ENCODE measurements around the gene LYSMD3. TPM values are rescaled to one million over a fixed set of nuclear protein-coding genes. Genes with fewer than 3 reads are reported as not detected.

The LYSMD3 gene
- total RNA-seq, 1 experiment from 2014 or later = 15.3 TPM

DNA sequence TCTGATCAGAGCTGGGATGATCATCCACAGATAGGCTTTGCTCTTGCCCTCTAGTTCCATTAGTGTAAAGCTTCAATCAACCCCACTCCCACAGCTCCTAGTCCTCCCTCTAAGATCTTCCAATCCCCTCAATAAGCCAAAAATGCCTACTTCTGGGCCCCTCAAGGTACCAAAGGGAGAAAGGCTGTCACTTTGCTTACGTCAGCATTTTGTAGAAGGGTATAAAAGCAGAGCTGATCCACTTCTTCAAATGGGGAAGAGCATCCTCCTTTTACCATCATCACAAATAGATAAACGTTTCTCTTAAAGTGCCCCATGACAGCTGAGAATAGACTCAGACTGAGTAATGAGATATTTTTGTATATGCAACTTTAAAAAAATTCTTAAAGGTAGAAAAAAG, 16.1 kb upstream of the LYSMD3 start:
- Mint-ChIP-seq H3K9me3 (ENCODE audit: unreplicated experiment) (no peaks in the 10 kb centered on the region), H3K27me3 (ENCODE audit: insufficient read depth, unreplicated experiment) (no peaks in the 10 kb centered on the region), H3K4me3 (ENCODE audit: unreplicated experiment) (no peak overlapping the region), H3K36me3 (ENCODE audit: insufficient read depth, unreplicated experiment) (peaks cover 5% of the 10 kb centered on the region), H3K27ac (ENCODE audit: unreplicated experiment) (no peak overlapping the region), H3K4me1 (ENCODE audit: low read depth, unreplicated experiment) (no peaks in the 10 kb centered on the region)
- no peaks in the 10 kb centered on the region for H3K27me3 ChIP-seq (replicated peaks; ENCODE audit: control insufficient read depth, insufficient read depth, low read length)
- DNase-seq = no peak
- H3K9me3 ChIP-seq = no peaks in the 10 kb centered on the region
- H3K4me1 ChIP-seq = peaks cover 26% of the 10 kb centered on the region
- H3K36me3 ChIP-seq (ENCODE audit: control insufficient read depth, insufficient read depth, low read length) = no peaks in the 10 kb centered on the region
- CTCF ChIA-PET = interaction anchor here (0.6 kb wide), 1 partner anchor 106 kb away, joined by 4 read pairs; no protein-coding TSS in a partner anchor
- H3K4me3 ChIP-seq (ENCODE audit: low read depth, low read length) = no peak overlapping the region
- TF ChIP-seq, protein P1, sequence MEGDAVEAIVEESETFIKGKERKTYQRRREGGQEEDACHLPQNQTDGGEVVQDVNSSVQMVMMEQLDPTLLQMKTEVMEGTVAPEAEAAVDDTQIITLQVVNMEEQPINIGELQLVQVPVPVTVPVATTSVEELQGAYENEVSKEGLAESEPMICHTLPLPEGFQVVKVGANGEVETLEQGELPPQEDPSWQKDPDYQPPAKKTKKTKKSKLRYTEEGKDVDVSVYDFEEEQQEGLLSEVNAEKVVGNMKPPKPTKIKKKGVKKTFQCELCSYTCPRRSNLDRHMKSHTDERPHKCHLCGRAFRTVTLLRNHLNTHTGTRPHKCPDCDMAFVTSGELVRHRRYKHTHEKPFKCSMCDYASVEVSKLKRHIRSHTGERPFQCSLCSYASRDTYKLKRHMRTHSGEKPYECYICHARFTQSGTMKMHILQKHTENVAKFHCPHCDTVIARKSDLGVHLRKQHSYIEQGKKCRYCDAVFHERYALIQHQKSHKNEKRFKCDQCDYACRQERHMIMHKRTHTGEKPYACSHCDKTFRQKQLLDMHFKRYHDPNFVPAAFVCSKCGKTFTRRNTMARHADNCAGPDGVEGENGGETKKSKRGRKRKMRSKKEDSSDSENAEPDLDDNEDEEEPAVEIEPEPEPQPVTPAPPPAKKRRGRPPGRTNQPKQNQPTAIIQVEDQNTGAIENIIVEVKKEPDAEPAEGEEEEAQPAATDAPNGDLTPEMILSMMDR (IDR thresholded peaks at IDR 0.05; ENCODE audit: insufficient read depth in 1 of 2, low read depth in 1 of 2, low read length in 1 of 2, severe bottlenecking in 1 of 2, unreplicated experiment in 1 of 2) = no peak
- POLR2A ChIA-PET = no interaction called here
- intact Hi-C loops (cut with micrococcal nuclease; ENCODE audit: unreplicated experiment) = no loop called here
- BruUV-seq (replicated peaks) = no TSS peak

DNA sequence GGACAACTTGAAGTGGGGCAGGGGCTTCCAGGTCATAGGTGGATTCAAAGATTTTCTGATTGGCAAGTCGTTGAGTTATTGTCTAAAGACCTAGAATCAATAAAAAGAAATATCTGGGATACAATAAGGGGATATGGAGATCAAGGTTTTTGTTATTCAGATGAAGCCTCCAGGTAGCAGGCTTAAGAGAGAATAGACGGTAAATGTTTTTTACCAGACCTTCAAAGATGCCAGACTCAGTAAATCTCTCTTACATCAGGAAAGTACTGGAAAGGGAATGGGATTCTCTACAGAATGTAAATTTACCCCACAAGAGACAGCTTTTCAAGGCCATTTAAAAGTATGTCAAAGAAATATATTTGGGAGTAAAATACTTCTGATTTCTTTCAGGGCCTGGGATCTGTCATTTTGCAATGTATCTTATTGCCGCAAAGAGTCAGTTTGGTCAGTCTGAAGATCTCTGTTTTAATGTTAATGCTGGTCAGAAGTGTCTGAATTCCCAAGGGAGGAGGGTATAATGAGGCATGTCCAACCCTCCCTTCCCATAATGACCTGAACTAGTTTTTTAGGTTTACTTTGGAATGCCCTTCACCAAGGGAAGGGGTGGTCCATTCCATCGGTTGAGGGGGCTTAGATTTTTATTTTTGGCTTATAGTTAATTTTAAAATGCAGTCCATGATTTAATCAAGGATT, 13.6 kb upstream of the LYSMD3 start:
- H3K36me3 ChIP-seq (ENCODE audit: control insufficient read depth, insufficient read depth, low read length) = no peaks in the 10 kb centered on the region
- no peaks in the 10 kb centered on the region for H3K27me3 ChIP-seq (replicated peaks; ENCODE audit: control insufficient read depth, insufficient read depth, low read length)
- intact Hi-C loops (cut with micrococcal nuclease; ENCODE audit: unreplicated experiment) = no loop called here
- POLR2A ChIA-PET = no interaction called here
- H3K36me3 Mint-ChIP-seq (ENCODE audit: insufficient read depth, unreplicated experiment) = peaks cover 5% of the 10 kb centered on the region
- H3K27ac Mint-ChIP-seq (ENCODE audit: unreplicated experiment) = no peak overlapping the region
- no peaks in the 10 kb centered on the region for H3K27me3 Mint-ChIP-seq (ENCODE audit: insufficient read depth, unreplicated experiment)
- TF ChIP-seq, protein P1 (IDR thresholded peaks at IDR 0.05; ENCODE audit: insufficient read depth in 1 of 2, low read depth in 1 of 2, low read length in 1 of 2, severe bottlenecking in 1 of 2, unreplicated experiment in 1 of 2) = no peak
- no peaks in the 10 kb centered on the region for H3K9me3 Mint-ChIP-seq (ENCODE audit: unreplicated experiment)
- H3K4me1 Mint-ChIP-seq (ENCODE audit: low read depth, unreplicated experiment) = no peaks in the 10 kb centered on the region
- CTCF ChIA-PET = no interaction called here
- no peak overlapping the region for H3K4me3 ChIP-seq (ENCODE audit: low read depth, low read length)
- peaks cover 18% of the 10 kb centered on the region for H3K4me1 ChIP-seq
- no peaks in the 10 kb centered on the region for H3K9me3 ChIP-seq
- DNase-seq = no peak
- BruUV-seq (replicated peaks) = no TSS peak
- no peak overlapping the region for H3K4me3 Mint-ChIP-seq (ENCODE audit: unreplicated experiment)

DNA sequence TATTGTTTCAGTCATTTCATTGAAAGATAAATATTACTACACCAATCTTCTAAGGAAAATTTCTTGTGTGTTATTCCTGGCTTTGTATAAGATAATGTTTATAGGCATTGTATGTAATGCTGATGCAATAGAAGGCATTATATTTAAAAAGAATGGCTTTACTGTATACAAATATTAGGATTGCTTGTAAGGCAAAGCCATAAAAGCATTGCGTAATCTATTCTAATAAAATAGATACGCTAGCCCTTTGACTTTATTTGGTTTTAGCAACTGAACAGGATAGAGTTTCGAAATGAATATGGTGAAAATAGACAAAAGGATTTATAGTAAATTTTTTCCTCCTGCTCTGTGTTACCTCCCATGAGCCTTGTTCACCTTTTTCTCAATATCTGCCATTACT, 5.5 kb upstream of the LYSMD3 start:
- no peak for DNase-seq
- H3K9me3 ChIP-seq = no peaks in the 10 kb centered on the region
- CTCF ChIA-PET = interaction anchor here (0.6 kb wide), 1 partner anchor 95 kb away, joined by 7 read pairs; no protein-coding TSS in a partner anchor
- POLR2A ChIA-PET = no interaction called here
- Mint-ChIP-seq H3K4me1 (ENCODE audit: low read depth, unreplicated experiment) (peaks cover 14% of the 10 kb centered on the region), H3K36me3 (ENCODE audit: insufficient read depth, unreplicated experiment) (peaks cover 2% of the 10 kb centered on the region), H3K4me3 (ENCODE audit: unreplicated experiment) (no peak overlapping the region), H3K9me3 (ENCODE audit: unreplicated experiment) (no peaks in the 10 kb centered on the region), H3K27ac (ENCODE audit: unreplicated experiment) (no peak overlapping the region), H3K27me3 (ENCODE audit: insufficient read depth, unreplicated experiment) (no peaks in the 10 kb centered on the region)
- H3K27me3 ChIP-seq (replicated peaks; ENCODE audit: control insufficient read depth, insufficient read depth, low read length) = no peaks in the 10 kb centered on the region
- intact Hi-C loops (cut with micrococcal nuclease; ENCODE audit: unreplicated experiment) = loop anchor here (1.0 kb wide), 2 partner anchors 13 to 23 kb away; partner anchors contain the start of gene ADGRV1
- H3K4me1 ChIP-seq = peaks cover 18% of the 10 kb centered on the region
- TF ChIP-seq, protein P1 (IDR thresholded peaks at IDR 0.05; ENCODE audit: insufficient read depth in 1 of 2, low read depth in 1 of 2, low read length in 1 of 2, severe bottlenecking in 1 of 2, unreplicated experiment in 1 of 2) = no peak
- H3K36me3 ChIP-seq (ENCODE audit: control insufficient read depth, insufficient read depth, low read length) = no peaks in the 10 kb centered on the region
- BruUV-seq (replicated peaks) = no TSS peak
- no peak overlapping the region for H3K4me3 ChIP-seq (ENCODE audit: low read depth, low read length)

Data from Caco-2 (cell line).